HCT116 (cell line): ENCODE measurements around the gene PSMA8. TPM values are rescaled to one million over a fixed set of nuclear protein-coding genes. Genes with fewer than 3 reads are reported as not detected.
A peak's percentile ranks its signal among the peaks of the same experiment; 100 is the strongest.

ENCODE experiments used
- ATAC-seq: fragments of 200-7000 bp; cut with Tn5 transposase; 2 replicates; pipeline ENCODE4 v1.9.1; 2020; ENCODE audit warnings: mild to moderate bottlenecking, moderate library complexity
- BruUV-seq: library from RNA; stranded (reverse); fragments of 400-500 nt; replicated peaks from 2 replicates; lab custom pipeline; 2021; lab: Mats Ljungman, UMichigan
- CTCF ChIA-PET: fragments of 300-600 bp; sonication (Branson Sonifier 250); formaldehyde crosslinking; loops from one replicate; lab custom pipeline; 2021; ENCODE audit warnings: antibody characterized with exemption; lab: Charles Lee
- POLR2A ChIA-PET: fragments of 300-600, 350-600 bp; sonication (Branson Sonifier 250); formaldehyde crosslinking; loops from one replicate; lab custom pipeline; 2021; ENCODE audit warnings: antibody characterized with exemption; lab: Charles Lee
- RAD21 ChIA-PET, 2 experiments: fragments of 300-600 bp; sonication (Branson Sonifier 250); formaldehyde crosslinking; loops; one replicate each; lab custom pipeline; 2023; ENCODE audit warnings: low total read pairs in 2 of 2; ENCODE audit not compliant: uncharacterized antibody in 2 of 2, unreplicated experiment in 2 of 2, low non-redundant PET in 1 of 2; lab: Charles Lee
- DNase-seq: peaks from one replicate; pipeline ENCODE4 v3.0.0-alpha.2; 2010; ENCODE audit warnings: low read depth, low spot score
- H2AFZ ChIP-seq: fragments of 200-600 bp; shearing (Covaris generic), sonication (generic); 2 replicates; pipeline ENCODE4 v1.6.1; 2017; ENCODE audit warnings: low read depth, mixed run types, mixed read lengths, antibody characterized with exemption, low read length; ENCODE audit not compliant: poor library complexity, severe bottlenecking
- H3K27ac ChIP-seq: 2 replicates; pipeline ENCODE4 v1.5.1; 2012; ENCODE audit warnings: low read depth, low read length
- H3K27me3 ChIP-seq: fragments of 200-600 bp; sonication (generic); 2 replicates; pipeline ENCODE4 v1.6.1; 2016; ENCODE audit warnings: mixed run types, low read length, mixed read lengths; ENCODE audit not compliant: insufficient read depth
- H3K36me3 ChIP-seq, 2 experiments: fragments of 200-500 bp in 1 of 2; fragments of 200-600 bp in 1 of 2; sonication (Bioruptor generic) in 1 of 2; sonication (generic) in 1 of 2; 2 replicates each; pipeline versions ENCODE4 v1.5.1 to v1.6.1; 2014 to 2016; ENCODE audit warnings: low read length in 2 of 2, inconsistent platforms in 1 of 2, mixed read lengths in 1 of 2, mixed run types in 1 of 2; ENCODE audit not compliant: insufficient read depth in 2 of 2, control insufficient read depth in 1 of 2
- H3K4me1 ChIP-seq, 2 experiments: fragments of 200-600 bp in 1 of 2; sonication (generic) in 1 of 2; 2 replicates each; pipeline versions ENCODE4 v1.5.1 to v1.6.1; 2012 to 2017; ENCODE audit warnings: low read length in 2 of 2, inconsistent platforms in 1 of 2, mild to moderate bottlenecking in 1 of 2, mixed read lengths in 1 of 2, mixed run types in 1 of 2, moderate library complexity in 1 of 2; ENCODE audit not compliant: insufficient read depth in 2 of 2, control insufficient read depth in 1 of 2
- H3K4me2 ChIP-seq: fragments of 200-600 bp; sonication (generic); 2 replicates; pipeline ENCODE4 v1.6.1; 2017; ENCODE audit warnings: mixed run types, low read length, mixed read lengths
- H3K4me3 ChIP-seq, 2 experiments: fragments of 200-600 bp in 1 of 2; sonication (generic) in 1 of 2; replicated peaks in 1 of 2; 2 replicates each; pipeline ENCODE4 v1.5.1; 2011 to 2016; ENCODE audit warnings: low read length in 2 of 2, control low read depth in 1 of 2, low read depth in 1 of 2, mild to moderate bottlenecking in 1 of 2, mixed read lengths in 1 of 2, mixed run types in 1 of 2
- H3K79me2 ChIP-seq: fragments of 200-600 bp; sonication (generic); 2 replicates; pipeline ENCODE4 v1.6.1; 2017; ENCODE audit warnings: mild to moderate bottlenecking, mixed run types, low read length, moderate library complexity, mixed read lengths; ENCODE audit not compliant: insufficient read depth
- H3K9ac ChIP-seq: fragments of 200-600 bp; sonication (generic); 2 replicates; pipeline ENCODE4 v1.6.1; 2016; ENCODE audit warnings: low read length, mixed read lengths
- H3K9me2 ChIP-seq: fragments of 200-600 bp; sonication (generic), shearing (Covaris generic); 2 replicates; pipeline ENCODE4 v1.6.1; 2017; ENCODE audit warnings: mixed run types, mild to moderate bottlenecking, moderate library complexity; ENCODE audit not compliant: insufficient read depth
- H3K9me3 ChIP-seq, 2 experiments: fragments of 200-500 bp in 1 of 2; fragments of 200-600 bp in 1 of 2; sonication (Bioruptor generic) in 1 of 2; sonication (generic) in 1 of 2; 2 replicates each; pipeline ENCODE4 v1.6.1; 2014 to 2017; ENCODE audit warnings: low read length in 2 of 2, mixed read lengths in 2 of 2, inconsistent platforms in 1 of 2, low read depth in 1 of 2, mild to moderate bottlenecking in 1 of 2, mixed run types in 1 of 2, moderate library complexity in 1 of 2; ENCODE audit not compliant: control insufficient read depth in 1 of 2, insufficient read depth in 1 of 2
- H4K20me1 ChIP-seq: fragments of 200-600 bp; sonication (generic), shearing (Covaris generic); 2 replicates; pipeline ENCODE4 v1.6.1; 2017; ENCODE audit warnings: mixed run types, mild to moderate bottlenecking, moderate library complexity; ENCODE audit not compliant: insufficient read depth
- SIN3A ChIP-seq: IDR thresholded peaks from 2 replicates; pipeline ENCODE4 v1.6.1; 2012; ENCODE audit warnings: low read depth
- SP1 ChIP-seq: IDR thresholded peaks from 2 replicates; pipeline ENCODE4 v1.6.1; 2012; ENCODE audit warnings: low read depth
- YY1 ChIP-seq: IDR thresholded peaks from 2 replicates; pipeline ENCODE4 v1.6.1; 2011; ENCODE audit warnings: low read length, low read depth, moderate library complexity, mild to moderate bottlenecking; ENCODE audit not compliant: insufficient replicate concordance; ENCODE audit errors: extremely low read depth
- ZFX ChIP-seq: fragments of 450-650 bp; IDR thresholded peaks from 2 replicates; pipeline ENCODE4 v1.6.1; 2017
- intact Hi-C: fragments of 100-400 bp; cut with micrococcal nuclease; formaldehyde crosslinking; loops from 2 replicates; pipeline ENCODE4 v1.10.0; 2022
- total RNA-seq: library from RNA; stranded (reverse); gene quantifications from one replicate; pipeline ENCODE4 v1.2.1, GENCODE V29; 2021; ENCODE audit not compliant: unreplicated experiment
- TF ChIP-seq, protein P1 (sequence below): IDR thresholded peaks from 2 replicates; pipeline ENCODE4 v1.6.1; 2011; ENCODE audit warnings: mild to moderate bottlenecking, low read length, moderate library complexity; ENCODE audit not compliant: insufficient replicate concordance; ENCODE audit errors: extremely low read depth
- TF ChIP-seq, protein P2 (sequence below): IDR thresholded peaks from 2 replicates; pipeline ENCODE4 v1.6.1; 2012; ENCODE audit warnings: low read depth
- TF ChIP-seq, protein P3 (sequence below): IDR thresholded peaks from 2 replicates; pipeline ENCODE4 v1.6.1; 2012

PSMA8 gene
- total RNA-seq, 1 experiment from 2014 or later: not detected

DNA sequence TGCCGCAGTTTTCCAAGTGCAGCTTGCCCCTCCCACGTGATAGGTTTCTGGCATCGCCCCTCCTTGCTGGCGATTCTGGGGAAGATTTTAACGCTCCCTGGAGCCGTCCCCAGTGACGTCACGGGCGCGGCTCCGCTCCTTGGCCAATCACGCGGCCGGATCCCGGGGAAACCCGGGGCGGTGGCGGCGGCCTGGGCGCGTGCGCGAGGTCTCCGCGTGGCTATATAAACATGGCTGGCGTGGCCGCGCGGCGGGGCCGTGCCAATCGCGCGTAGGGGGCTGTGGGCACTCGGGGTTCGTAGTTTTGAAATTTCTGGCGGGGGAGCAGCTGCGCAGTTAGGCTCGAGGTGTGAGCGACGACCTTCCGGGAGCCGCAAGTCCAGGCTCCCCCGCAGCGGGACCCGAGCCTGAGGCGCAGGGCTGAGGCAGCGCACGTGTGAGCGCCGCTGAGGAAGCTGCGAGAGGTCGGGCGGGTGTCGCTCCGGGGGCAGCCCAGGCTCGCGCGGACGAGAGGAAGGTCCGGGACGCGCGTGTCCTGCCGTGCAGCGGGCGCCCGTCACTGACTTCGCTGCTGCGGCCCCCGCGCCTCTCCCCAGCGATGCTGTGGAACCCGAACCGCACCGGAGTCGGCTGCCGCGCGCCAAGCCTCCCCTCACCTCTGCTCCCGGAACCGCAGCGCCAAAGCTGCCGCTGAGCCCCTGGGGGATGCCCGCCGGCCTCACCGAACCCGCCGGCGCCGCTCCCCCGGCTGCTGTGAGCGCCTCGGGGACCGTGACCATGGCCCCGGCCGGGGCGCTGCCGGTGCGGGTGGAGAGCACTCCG, 92.8 kb downstream of the PSMA8 start, which contains the start of gene TAF4B (continued):
- TF ChIP-seq, protein P1, sequence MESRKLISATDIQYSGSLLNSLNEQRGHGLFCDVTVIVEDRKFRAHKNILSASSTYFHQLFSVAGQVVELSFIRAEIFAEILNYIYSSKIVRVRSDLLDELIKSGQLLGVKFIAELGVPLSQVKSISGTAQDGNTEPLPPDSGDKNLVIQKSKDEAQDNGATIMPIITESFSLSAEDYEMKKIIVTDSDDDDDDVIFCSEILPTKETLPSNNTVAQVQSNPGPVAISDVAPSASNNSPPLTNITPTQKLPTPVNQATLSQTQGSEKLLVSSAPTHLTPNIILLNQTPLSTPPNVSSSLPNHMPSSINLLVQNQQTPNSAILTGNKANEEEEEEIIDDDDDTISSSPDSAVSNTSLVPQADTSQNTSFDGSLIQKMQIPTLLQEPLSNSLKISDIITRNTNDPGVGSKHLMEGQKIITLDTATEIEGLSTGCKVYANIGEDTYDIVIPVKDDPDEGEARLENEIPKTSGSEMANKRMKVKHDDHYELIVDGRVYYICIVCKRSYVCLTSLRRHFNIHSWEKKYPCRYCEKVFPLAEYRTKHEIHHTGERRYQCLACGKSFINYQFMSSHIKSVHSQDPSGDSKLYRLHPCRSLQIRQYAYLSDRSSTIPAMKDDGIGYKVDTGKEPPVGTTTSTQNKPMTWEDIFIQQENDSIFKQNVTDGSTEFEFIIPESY: no peak
- TF ChIP-seq YY1 (peak; percentile 52), SIN3A (peak; percentile 76; the same call in 1 of the 2 replicates)

DNA sequence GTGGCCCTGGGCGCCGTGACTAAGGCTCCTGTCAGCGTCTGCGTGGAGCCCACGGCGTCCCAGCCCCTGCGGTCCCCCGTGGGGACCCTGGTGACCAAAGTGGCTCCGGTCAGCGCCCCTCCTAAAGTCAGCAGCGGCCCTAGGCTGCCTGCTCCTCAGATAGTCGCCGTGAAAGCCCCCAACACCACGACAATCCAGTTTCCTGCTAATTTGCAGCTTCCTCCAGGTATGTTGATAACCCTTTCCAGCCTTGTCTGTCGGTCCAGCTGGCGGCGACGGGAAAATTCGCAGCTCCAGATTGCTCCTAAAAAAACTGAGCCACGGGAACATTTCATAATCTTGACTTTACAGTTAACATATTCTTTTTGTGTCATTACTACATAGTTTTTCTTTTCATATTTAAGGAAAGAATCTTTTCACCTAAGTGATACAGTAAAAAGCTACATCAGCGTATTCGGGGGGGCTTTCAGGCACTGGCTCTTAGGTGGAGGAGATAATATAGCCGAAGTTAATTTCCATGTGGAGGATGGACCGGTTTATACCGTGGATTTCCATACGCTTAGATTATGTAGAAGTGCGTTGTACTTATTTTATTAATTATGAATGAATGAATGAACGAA, 93.5 kb downstream of the PSMA8 start:
- TF ChIP-seq ZFX: 0 out of 2 replicates have a peak, but pooled peaks have one; percentile 3
- no peak for TF ChIP-seq SP1
- TF ChIP-seq, protein P2, sequence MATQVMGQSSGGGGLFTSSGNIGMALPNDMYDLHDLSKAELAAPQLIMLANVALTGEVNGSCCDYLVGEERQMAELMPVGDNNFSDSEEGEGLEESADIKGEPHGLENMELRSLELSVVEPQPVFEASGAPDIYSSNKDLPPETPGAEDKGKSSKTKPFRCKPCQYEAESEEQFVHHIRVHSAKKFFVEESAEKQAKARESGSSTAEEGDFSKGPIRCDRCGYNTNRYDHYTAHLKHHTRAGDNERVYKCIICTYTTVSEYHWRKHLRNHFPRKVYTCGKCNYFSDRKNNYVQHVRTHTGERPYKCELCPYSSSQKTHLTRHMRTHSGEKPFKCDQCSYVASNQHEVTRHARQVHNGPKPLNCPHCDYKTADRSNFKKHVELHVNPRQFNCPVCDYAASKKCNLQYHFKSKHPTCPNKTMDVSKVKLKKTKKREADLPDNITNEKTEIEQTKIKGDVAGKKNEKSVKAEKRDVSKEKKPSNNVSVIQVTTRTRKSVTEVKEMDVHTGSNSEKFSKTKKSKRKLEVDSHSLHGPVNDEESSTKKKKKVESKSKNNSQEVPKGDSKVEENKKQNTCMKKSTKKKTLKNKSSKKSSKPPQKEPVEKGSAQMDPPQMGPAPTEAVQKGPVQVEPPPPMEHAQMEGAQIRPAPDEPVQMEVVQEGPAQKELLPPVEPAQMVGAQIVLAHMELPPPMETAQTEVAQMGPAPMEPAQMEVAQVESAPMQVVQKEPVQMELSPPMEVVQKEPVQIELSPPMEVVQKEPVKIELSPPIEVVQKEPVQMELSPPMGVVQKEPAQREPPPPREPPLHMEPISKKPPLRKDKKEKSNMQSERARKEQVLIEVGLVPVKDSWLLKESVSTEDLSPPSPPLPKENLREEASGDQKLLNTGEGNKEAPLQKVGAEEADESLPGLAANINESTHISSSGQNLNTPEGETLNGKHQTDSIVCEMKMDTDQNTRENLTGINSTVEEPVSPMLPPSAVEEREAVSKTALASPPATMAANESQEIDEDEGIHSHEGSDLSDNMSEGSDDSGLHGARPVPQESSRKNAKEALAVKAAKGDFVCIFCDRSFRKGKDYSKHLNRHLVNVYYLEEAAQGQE: no peak
- TF ChIP-seq, protein P3, sequence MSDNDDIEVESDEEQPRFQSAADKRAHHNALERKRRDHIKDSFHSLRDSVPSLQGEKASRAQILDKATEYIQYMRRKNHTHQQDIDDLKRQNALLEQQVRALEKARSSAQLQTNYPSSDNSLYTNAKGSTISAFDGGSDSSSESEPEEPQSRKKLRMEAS: no peak
- H2AFZ ChIP-seq: no peak overlapping the region
- H3K79me2 ChIP-seq: peaks cover 52% of the 10 kb centered on the region
- no peaks in the 10 kb centered on the region for H3K9me3 ChIP-seq
- ATAC-seq (no peak), DNase-seq (no peak)
- H3K9me2 ChIP-seq: no peaks in the 10 kb centered on the region
- H3K36me3 ChIP-seq: no peaks in the 10 kb centered on the region
- no peaks in the 10 kb centered on the region for H3K27me3 ChIP-seq
- ChIA-PET CTCF (no interaction called here), POLR2A (interaction anchor here (1.4 kb wide), 1 partner anchor 11 kb away, joined by 3 read pairs; no protein-coding TSS in a partner anchor), RAD21 (no interaction called here)
- peak overlapping the region; percentile 69 to 84 for H3K4me3 ChIP-seq
- intact Hi-C loops: loop anchor here (5.0 kb wide), 1 partner anchor 135 kb away; the partner anchor contains the start of gene SS18
- H3K9ac ChIP-seq: peak overlapping the region; percentile 91
- no TSS peak for BruUV-seq
- peak overlapping the region; percentile 82 for H3K4me2 ChIP-seq
- peaks cover 11 to 21% of the 10 kb centered on the region in 2 experiments for H3K4me1 ChIP-seq
- H4K20me1 ChIP-seq: no peaks in the 10 kb centered on the region
- H3K27ac ChIP-seq: peak overlapping the region; percentile 77
